ENCODE measurements around the gene TAOK3. TPM values are rescaled to one million over a fixed set of nuclear protein-coding genes. Genes with fewer than 3 reads are reported as not detected.
A peak's percentile ranks its signal among the peaks of the same experiment; 100 is the strongest.
"Not testable (repeated sequence)": the region's sequence is repeated elsewhere in the genome, so short reads cannot be mapped to it uniquely, and the experiment has no call there.

TAOK3 gene
- 10 to 100 TPM; 60.5 to 64.9 TPM for total RNA-seq

- DNase-seq: peak; percentile 98
- Mint-ChIP-seq H3K36me3 (no peaks in the 10 kb centered on the region), H3K27me3 (peaks cover 3% of the 10 kb centered on the region), H3K4me1 (peaks cover 40% of the 10 kb centered on the region), H3K4me3 (peak within 1 kb of the TSS; percentile 88), H3K27ac (peak within 1 kb of the TSS; percentile 90), H3K9me3 (ENCODE audit: low read depth) (no peaks in the 10 kb centered on the region)
- peak; percentile 88 for ATAC-seq
- CTCF ChIA-PET: interaction anchor here (1.0 to 1.8 kb wide), 6 partner anchors 15 to 253 kb away, joined by 4 to 27 read pairs (median 7); no protein-coding TSS in a partner anchor
These were observed at the start of gene TAOK3 for GRCh38 chr12:118372541-118373495. TSS of gene TAOK3 (minus strand) at chr12:118372907. CDS start at chr12:118255567, 117,340 bp downstream.

- CTCF ChIA-PET: interaction anchor here (1.4 kb wide), 1 partner anchor 16 kb away, joined by 4 read pairs; no protein-coding TSS in a partner anchor
- Mint-ChIP-seq H3K36me3 (peaks cover 11% of the 10 kb centered on the region), H3K9me3 (ENCODE audit: low read depth) (no peaks in the 10 kb centered on the region), H3K27ac (no peak overlapping the region), H3K27me3 (no peaks in the 10 kb centered on the region), H3K4me1 (no peaks in the 10 kb centered on the region), H3K4me3 (no peak overlapping the region)
- no peak for DNase-seq
- ATAC-seq: no peak
These were observed 48.0 kb upstream of the TAOK3 start for GRCh38 chr12:118420673-118421072.

GRCh38 chr12:118418385-118419057 lies 45.8 kb upstream of the TAOK3 start:
- Mint-ChIP-seq H3K27me3 (no peaks in the 10 kb centered on the region), H3K27ac (no peak overlapping the region), H3K36me3 (peaks cover 32% of the 10 kb centered on the region), H3K4me3 (no peak overlapping the region), H3K4me1 (no peaks in the 10 kb centered on the region), H3K9me3 (ENCODE audit: low read depth) (no peaks in the 10 kb centered on the region)
- DNase-seq: no peak
- CTCF ChIA-PET: interaction anchor here (1.2 kb wide), 1 partner anchor 12 kb away, joined by 3 read pairs; no protein-coding TSS in a partner anchor
- ATAC-seq: no peak

GRCh38 chr12:118417942-118418341 lies 45.2 kb upstream of the TAOK3 start:
- H3K4me1 Mint-ChIP-seq: no peaks in the 10 kb centered on the region
- no peak overlapping the region for H3K27ac Mint-ChIP-seq
- peaks cover 38% of the 10 kb centered on the region for H3K36me3 Mint-ChIP-seq
- DNase-seq (no peak), ATAC-seq (no peak)
- no peaks in the 10 kb centered on the region for H3K27me3 Mint-ChIP-seq
- H3K9me3 Mint-ChIP-seq (ENCODE audit: low read depth): no peaks in the 10 kb centered on the region
- no peak overlapping the region for H3K4me3 Mint-ChIP-seq
- CTCF ChIA-PET: no interaction called here

- H3K27me3 Mint-ChIP-seq: no peaks in the 10 kb centered on the region
- CTCF ChIA-PET: no interaction called here
- no peak for ATAC-seq
- no peak for DNase-seq
- H3K4me1 Mint-ChIP-seq: no peaks in the 10 kb centered on the region
- H3K36me3 Mint-ChIP-seq: peaks cover 48% of the 10 kb centered on the region
- H3K27ac Mint-ChIP-seq: no peak overlapping the region
- no peak overlapping the region for H3K4me3 Mint-ChIP-seq
- H3K9me3 Mint-ChIP-seq (ENCODE audit: low read depth): peaks cover 9% of the 10 kb centered on the region
These were observed 37.1 kb upstream of the TAOK3 start for GRCh38 chr12:118409834-118410233.

- ATAC-seq; H3K9me3 Mint-ChIP-seq (ENCODE audit: low read depth); H3K27ac Mint-ChIP-seq; H3K4me1 Mint-ChIP-seq; DNase-seq; H3K4me3 Mint-ChIP-seq; H3K27me3 Mint-ChIP-seq: not testable (repeated sequence)
- H3K36me3 Mint-ChIP-seq: peaks cover 38% of the 10 kb centered on the region
- CTCF ChIA-PET: interaction anchor here (0.6 to 0.7 kb wide), 2 partner anchors 313 to 433 kb away, joined by 4 read pairs; no protein-coding TSS in a partner anchor
These were observed 35.5 kb upstream of the TAOK3 start for GRCh38 chr12:118408241-118408640.

- Mint-ChIP-seq H3K27ac (no peak overlapping the region), H3K4me3 (no peak overlapping the region), H3K36me3 (peaks cover 29% of the 10 kb centered on the region), H3K9me3 (ENCODE audit: low read depth) (no peaks in the 10 kb centered on the region), H3K27me3 (no peaks in the 10 kb centered on the region), H3K4me1 (peaks cover 1% of the 10 kb centered on the region)
- CTCF ChIA-PET: interaction anchor here (0.6 to 2.4 kb wide), 11 partner anchors 9 to 632 kb away, joined by 3 to 11 read pairs (median 5); partner anchors contain the start of gene SUDS3
- ATAC-seq: peak; percentile 55
- peak; percentile 69 for DNase-seq
These were observed 32.3 kb upstream of the TAOK3 start for GRCh38 chr12:118404876-118405521.

GRCh38 chr12:118402251-118402650 lies 29.5 kb upstream of the TAOK3 start:
- CTCF ChIA-PET: interaction anchor here (1.2 kb wide), 1 partner anchor 24 kb away, joined by 3 read pairs; no protein-coding TSS in a partner anchor

GRCh38 chr12:118398940-118399339 lies 26.2 kb upstream of the TAOK3 start:
- CTCF ChIA-PET: interaction anchor here (0.6 kb wide), 1 partner anchor 37 kb away, joined by 3 read pairs; no protein-coding TSS in a partner anchor
- Mint-ChIP-seq H3K9me3 (ENCODE audit: low read depth) (no peaks in the 10 kb centered on the region), H3K27ac (no peak overlapping the region), H3K4me1 (peaks cover 1% of the 10 kb centered on the region), H3K4me3 (no peak overlapping the region), H3K27me3 (no peaks in the 10 kb centered on the region), H3K36me3 (peaks cover 35% of the 10 kb centered on the region)
- no peak for DNase-seq
- ATAC-seq: no peak

More at GRCh38 chr12:118402251-118402650, 29.5 kb upstream of the TAOK3 start:
- peaks cover 32% of the 10 kb centered on the region for H3K36me3 Mint-ChIP-seq
- DNase-seq (no peak), ATAC-seq (no peak)
- no peak overlapping the region for H3K4me3 Mint-ChIP-seq
- no peaks in the 10 kb centered on the region for H3K9me3 Mint-ChIP-seq (ENCODE audit: low read depth)
- peaks cover 1% of the 10 kb centered on the region for H3K4me1 Mint-ChIP-seq
- H3K27me3 Mint-ChIP-seq: no peaks in the 10 kb centered on the region
- no peak overlapping the region for H3K27ac Mint-ChIP-seq

GRCh38 chr12:118398524-118398923 lies 25.8 kb upstream of the TAOK3 start:
- Mint-ChIP-seq H3K9me3 (ENCODE audit: low read depth) (no peaks in the 10 kb centered on the region), H3K27ac (no peak overlapping the region), H3K4me3 (no peak overlapping the region), H3K36me3 (peaks cover 34% of the 10 kb centered on the region), H3K27me3 (no peaks in the 10 kb centered on the region), H3K4me1 (peaks cover 1% of the 10 kb centered on the region)
- DNase-seq (no peak), ATAC-seq (no peak)
- CTCF ChIA-PET: interaction anchor here (0.6 kb wide), 1 partner anchor 37 kb away, joined by 3 read pairs; no protein-coding TSS in a partner anchor

GRCh38 chr12:118397708-118398440 lies 25.2 kb upstream of the TAOK3 start:
- Mint-ChIP-seq H3K9me3 (ENCODE audit: low read depth) (no peaks in the 10 kb centered on the region), H3K27me3 (no peaks in the 10 kb centered on the region), H3K4me3 (no peak overlapping the region), H3K36me3 (peaks cover 30% of the 10 kb centered on the region), H3K4me1 (peaks cover 1% of the 10 kb centered on the region), H3K27ac (no peak overlapping the region)
- ATAC-seq: no peak
- no peak for DNase-seq
- CTCF ChIA-PET: interaction anchor here (1.6 kb wide), 1 partner anchor 20 kb away, joined by 4 read pairs; no protein-coding TSS in a partner anchor

- no peaks in the 10 kb centered on the region for H3K9me3 Mint-ChIP-seq (ENCODE audit: low read depth)
- no peak overlapping the region for H3K4me3 Mint-ChIP-seq
- peaks cover 27% of the 10 kb centered on the region for H3K36me3 Mint-ChIP-seq
- no peak overlapping the region for H3K27ac Mint-ChIP-seq
- H3K4me1 Mint-ChIP-seq: no peaks in the 10 kb centered on the region
- DNase-seq: no peak
- ATAC-seq: no peak
- no peaks in the 10 kb centered on the region for H3K27me3 Mint-ChIP-seq
- CTCF ChIA-PET: interaction anchor here (0.6 to 1.9 kb wide), 3 partner anchors 13 to 178 kb away, joined by 3 to 7 read pairs (median 5); partner anchors contain the start of gene SUDS3
These were observed 19.1 kb upstream of the TAOK3 start for GRCh38 chr12:118391836-118392235.
